ENCODE data around the gene HLA-DMA. TPM values are rescaled to one million over a fixed set of nuclear protein-coding genes. Genes with fewer than 3 reads are reported as not detected.

The HLA-DMA gene
- total and polyA plus RNA-seq, 9 of the 15 experiments (the other 6 are each of a cell fraction or from before 2014, with no cell fraction given) = 0.13 to 0.83 (median 0.51) TPM

- no peak for TF ChIP-seq ZNF507 (tag; conservative IDR thresholded peaks at IDR 0.05)
- TF ChIP-seq HMG20A (CRISPR knock-in tag; conservative IDR thresholded peaks at IDR 0.05) = no peak
- peak; percentile 31; the same call in 1 of the 2 replicates for TF ChIP-seq BHLHE40 (IDR thresholded peaks at IDR 0.05; ENCODE audit: low read length)
- no peak for TF ChIP-seq TBP (optimal IDR thresholded peaks at IDR 0.05; ENCODE audit: low read depth, low read length)
- peak in 1 of 2 experiments; percentile 32; a peak in 1 of 4 replicates for TF ChIP-seq NRF1 (conservative IDR thresholded peaks at IDR 0.05 in 1 of 2, IDR thresholded peaks at IDR 0.05 in 1 of 2)
- no peak for TF ChIP-seq TEAD2 (tag; IDR thresholded peaks at IDR 0.05)
- no peak for TF ChIP-seq ZNF408 (CRISPR knock-in tag; IDR thresholded peaks at IDR 0.05; ENCODE audit: low read depth)
- TF ChIP-seq MTA3 (IDR thresholded peaks at IDR 0.05; ENCODE audit: borderline replicate concordance) = peak; percentile 85
- TF ChIP-seq, protein P1, sequence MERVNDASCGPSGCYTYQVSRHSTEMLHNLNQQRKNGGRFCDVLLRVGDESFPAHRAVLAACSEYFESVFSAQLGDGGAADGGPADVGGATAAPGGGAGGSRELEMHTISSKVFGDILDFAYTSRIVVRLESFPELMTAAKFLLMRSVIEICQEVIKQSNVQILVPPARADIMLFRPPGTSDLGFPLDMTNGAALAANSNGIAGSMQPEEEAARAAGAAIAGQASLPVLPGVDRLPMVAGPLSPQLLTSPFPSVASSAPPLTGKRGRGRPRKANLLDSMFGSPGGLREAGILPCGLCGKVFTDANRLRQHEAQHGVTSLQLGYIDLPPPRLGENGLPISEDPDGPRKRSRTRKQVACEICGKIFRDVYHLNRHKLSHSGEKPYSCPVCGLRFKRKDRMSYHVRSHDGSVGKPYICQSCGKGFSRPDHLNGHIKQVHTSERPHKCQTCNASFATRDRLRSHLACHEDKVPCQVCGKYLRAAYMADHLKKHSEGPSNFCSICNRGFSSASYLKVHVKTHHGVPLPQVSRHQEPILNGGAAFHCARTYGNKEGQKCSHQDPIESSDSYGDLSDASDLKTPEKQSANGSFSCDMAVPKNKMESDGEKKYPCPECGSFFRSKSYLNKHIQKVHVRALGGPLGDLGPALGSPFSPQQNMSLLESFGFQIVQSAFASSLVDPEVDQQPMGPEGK (CRISPR knock-in tag; IDR thresholded peaks at IDR 0.05; ENCODE audit: borderline replicate concordance) = no peak
- TF ChIP-seq MAFF (IDR thresholded peaks at IDR 0.05; ENCODE audit: low read length) = no peak; the same call in 1 of the 2 replicates
- no peak for TF ChIP-seq CBFA2T3 (IDR thresholded peaks at IDR 0.05)
- no peak for TF ChIP-seq EHMT2 (IDR thresholded peaks at IDR 0.05)
- no peak for TF ChIP-seq ZNF778 (CRISPR knock-in tag; IDR thresholded peaks at IDR 0.05)
- no peak for TF ChIP-seq ETS2 (tag; IDR thresholded peaks at IDR 0.05; ENCODE audit: borderline replicate concordance, poor library complexity, severe bottlenecking)
- no peak for TF ChIP-seq PHB (CRISPR knock-in tag; IDR thresholded peaks at IDR 0.05)
- no peak for TF ChIP-seq ZNF134 (CRISPR knock-in tag; conservative IDR thresholded peaks at IDR 0.05)
- no peak for TF ChIP-seq CEBPB (tag; IDR thresholded peaks at IDR 0.05)
- TF ChIP-seq, protein P2, sequence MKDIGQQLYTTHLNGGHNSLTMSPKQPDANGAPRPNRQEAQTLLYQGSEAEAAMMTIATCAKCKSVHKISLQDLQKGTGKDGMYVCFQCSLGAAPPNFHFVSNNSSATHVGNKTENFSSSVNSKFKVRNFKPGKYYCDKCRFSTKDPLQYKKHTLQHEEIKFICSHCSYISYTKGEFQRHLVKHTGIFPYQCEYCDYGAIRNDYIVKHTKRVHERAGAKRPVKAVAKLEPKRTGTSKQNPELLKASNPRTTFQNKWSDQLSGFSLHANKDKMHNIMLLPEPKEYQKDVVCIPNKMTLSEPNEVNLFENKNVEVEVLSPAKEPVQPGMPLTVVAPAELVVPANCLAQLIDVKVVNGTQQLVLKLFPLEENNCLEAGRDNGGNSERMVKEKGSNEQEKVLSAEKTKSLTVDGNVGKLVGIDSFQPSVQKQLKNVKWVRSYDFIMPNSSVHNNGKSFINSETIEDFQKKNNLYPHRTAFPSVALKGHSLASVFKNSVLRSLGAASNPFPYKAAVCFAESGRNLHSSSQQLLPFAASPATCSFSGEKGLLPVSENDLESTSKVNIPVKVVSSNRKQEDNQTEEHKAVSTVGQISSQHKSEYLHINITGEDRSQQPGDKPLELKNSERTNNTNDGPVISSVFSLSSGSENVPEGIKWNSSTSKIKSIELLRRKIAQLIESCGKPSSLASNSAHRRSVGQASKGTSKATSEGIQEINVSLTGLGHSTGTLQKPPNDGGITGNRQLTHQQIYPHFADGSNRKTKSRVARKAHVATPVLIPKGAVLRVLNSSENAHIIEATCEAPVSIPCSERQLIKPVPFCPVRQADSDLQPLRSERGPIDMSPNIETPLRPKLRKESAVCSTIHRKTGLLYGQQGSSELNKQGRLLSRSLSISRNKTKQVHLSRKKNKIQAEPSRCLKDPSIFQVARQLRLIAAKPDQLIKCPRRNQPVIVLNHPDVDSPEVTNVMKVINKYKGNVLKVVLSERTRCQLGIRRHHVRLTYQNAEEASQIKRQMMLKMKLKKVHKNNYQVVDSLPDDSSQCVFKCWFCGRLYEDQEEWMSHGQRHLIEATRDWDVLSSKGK (CRISPR knock-in tag; IDR thresholded peaks at IDR 0.05) = no peak
- TF ChIP-seq AFF1 (IDR thresholded peaks at IDR 0.05; ENCODE audit: low read depth in 1 of 2, partially characterized antibody in 2 of 2) = peak in 1 of 2 experiments; percentile 68
- no peak for TF ChIP-seq NBN (IDR thresholded peaks at IDR 0.05; ENCODE audit: low read depth)
Observed at GRCh38 chr6:32972353-32973143, 19.7 kb upstream of the HLA-DMA start (continued).

Measured in K562 (cell line).